IPS DF 4.7 (cell line): ENCODE measurements around the gene PCDHGA7.
"Not testable (repeated sequence)": the region's sequence is repeated elsewhere in the genome, so short reads cannot be mapped to it uniquely, and the experiment has no call there.

Experiments used
- DNase-seq: peaks from one replicate; pipeline ENCODE4 v3.0.0-alpha.2; 2013; ENCODE audit warnings: low spot score; ENCODE audit errors: extremely low read depth

PCDHGA7 gene

GRCh38 chr5:141398608-141399007 is 16.1 kb downstream of the PCDHGA7 start:
- DNase-seq = no peak

DNA sequence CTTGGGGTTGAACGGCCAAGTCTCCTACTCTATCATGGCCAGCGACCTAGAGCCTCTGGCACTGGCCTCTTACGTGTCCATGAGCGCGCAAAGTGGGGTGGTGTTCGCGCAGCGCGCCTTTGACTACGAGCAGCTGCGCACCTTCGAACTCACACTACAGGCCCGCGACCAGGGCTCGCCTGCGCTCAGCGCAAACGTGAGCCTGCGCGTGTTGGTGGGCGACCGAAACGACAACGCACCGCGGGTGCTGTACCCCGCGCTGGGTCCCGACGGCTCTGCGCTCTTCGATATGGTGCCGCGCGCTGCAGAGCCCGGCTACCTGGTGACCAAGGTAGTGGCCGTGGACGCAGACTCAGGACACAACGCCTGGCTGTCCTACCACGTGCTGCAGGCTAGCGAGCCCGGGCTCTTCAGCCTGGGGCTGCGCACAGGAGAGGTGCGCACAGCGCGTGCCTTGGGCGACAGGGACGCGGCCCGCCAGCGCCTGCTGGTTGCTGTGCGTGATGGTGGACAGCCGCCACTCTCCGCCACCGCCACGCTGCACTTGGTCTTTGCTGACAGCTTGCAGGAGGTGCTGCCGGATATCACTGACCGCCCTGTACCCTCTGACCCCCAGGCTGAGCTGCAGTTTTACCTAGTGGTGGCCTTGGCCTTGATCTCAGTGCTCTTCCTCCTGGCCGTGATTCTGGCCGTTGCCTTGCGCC is 17.2 kb downstream of the PCDHGA7 start:
- DNase-seq = no peak

DNA sequence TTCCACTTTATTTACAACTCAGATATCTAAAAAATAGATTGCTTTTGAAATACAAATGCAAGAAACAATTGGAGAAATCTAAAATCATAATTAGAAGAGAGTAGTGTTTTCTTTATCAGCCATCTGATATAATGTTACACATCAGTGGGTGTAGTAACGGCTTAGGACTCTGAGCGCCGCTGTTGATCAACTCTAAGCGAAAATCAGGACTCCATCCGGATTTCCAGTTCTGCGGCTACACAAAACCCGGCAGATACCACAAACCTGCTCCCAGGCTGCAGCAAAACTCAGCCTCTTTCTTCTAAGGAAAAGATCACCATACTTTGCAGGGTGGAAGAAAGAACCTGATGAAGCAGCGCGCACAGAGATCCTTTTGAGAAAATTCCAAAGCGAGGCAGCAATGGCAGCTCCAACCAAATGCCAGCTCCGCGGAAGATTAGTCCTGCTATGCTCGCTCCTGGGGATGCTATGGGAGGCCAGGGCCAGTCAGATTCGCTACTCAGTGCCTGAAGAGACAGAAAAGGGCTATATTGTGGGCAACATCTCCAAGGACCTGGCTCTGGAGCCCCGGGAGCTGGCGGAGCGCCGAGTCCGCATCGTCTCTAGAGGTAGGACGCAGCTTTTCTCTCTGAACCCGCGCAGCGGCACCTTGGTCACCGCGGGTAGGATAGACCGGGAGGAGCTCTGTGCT is 20.2 kb downstream of the PCDHGA7 start, which contains the start of gene PCDHGA9:
Gene PCDHGA9 (plus strand): TSS at position 226 of the 691 bp plus-strand sequence. CDS start 175 bp downstream, at position 401.
- DNase-seq = no peak

DNA sequence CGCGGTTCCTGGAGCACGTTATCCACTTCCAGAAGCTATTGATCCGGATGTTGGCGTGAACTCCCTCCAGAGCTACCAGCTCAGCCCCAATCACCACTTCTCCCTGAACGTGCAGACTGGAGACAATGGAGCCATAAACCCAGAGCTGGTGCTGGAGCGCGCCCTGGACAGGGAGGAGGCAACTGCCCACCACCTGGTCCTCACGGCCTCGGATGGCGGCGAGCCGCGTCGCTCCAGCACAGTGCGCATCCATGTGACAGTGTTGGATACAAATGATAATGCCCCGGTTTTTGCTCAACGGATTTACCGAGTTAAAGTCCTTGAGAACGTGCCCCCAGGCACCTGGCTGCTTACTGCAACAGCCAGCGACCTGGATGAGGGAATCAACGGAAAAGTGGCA is 20.8 kb downstream of the PCDHGA7 start:
- no peak for DNase-seq

DNA sequence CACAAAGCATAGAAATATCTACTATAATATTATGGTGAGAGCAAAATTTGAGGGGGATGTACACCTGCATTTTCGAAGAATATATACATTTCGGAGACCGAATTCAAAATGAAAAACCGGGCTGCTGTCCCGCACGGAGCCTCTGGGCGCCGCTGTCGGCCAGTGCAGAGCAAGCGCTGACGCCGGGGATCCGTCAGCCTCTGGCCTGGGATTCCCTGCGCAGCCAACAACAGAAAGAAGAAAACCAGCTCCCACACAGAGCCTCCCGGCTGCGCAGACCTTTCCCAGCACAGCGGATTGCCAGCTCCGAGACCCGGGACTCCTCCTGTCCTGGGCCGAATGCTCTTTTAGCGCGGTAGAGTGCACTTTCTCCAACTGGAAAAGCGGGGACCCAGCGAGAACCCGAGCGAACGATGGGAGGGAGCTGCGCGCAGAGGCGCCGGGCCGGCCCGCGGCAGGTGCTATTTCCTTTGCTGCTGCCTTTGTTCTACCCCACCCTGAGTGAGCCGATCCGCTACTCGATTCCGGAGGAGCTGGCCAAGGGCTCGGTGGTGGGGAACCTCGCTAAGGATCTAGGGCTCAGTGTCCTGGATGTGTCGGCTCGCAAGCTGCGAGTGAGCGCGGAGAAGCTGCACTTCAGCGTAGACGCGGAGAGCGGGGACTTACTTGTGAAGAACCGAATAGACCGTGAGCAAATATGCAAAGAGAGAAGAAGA is 25.4 kb downstream of the PCDHGA7 start, which contains the start of gene PCDHGB6:
Gene PCDHGB6 (plus strand): TSS at position 232 of the 716 bp plus-strand sequence. CDS start 182 bp downstream, at position 414.
- DNase-seq = not testable (repeated sequence)

DNA sequence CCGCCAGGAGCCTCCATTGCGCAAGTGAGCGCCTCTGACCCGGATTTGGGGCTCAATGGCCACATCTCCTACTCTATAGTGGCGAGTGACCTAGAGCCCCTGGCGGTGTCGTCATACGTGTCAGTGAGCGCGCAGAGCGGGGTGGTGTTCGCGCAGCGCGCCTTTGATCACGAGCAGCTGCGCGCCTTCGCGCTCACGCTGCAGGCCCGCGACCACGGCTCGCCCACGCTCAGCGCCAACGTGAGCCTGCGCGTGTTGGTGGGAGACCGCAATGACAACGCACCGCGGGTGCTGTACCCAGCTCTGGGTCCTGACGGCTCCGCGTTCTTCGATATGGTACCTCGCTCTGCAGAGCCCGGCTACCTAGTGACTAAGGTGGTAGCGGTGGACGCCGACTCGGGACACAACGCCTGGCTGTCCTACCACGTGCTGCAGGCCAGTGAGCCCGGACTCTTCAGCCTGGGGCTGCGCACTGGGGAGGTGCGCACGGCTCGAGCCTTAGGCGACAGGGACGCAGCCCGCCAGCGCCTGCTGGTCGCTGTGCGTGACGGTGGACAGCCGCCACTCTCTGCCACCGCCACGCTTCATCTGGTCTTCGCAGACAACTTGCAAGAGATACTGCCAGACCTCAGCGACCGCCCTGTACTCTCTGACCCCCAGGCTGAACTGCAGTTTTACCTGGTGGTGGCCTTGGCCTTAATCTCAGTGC is 27.2 kb downstream of the PCDHGA7 start:
- no peak for DNase-seq

- no peak for DNase-seq
These were observed 29.0 kb downstream of the PCDHGA7 start for GRCh38 chr5:141411575-141411974.

DNA sequence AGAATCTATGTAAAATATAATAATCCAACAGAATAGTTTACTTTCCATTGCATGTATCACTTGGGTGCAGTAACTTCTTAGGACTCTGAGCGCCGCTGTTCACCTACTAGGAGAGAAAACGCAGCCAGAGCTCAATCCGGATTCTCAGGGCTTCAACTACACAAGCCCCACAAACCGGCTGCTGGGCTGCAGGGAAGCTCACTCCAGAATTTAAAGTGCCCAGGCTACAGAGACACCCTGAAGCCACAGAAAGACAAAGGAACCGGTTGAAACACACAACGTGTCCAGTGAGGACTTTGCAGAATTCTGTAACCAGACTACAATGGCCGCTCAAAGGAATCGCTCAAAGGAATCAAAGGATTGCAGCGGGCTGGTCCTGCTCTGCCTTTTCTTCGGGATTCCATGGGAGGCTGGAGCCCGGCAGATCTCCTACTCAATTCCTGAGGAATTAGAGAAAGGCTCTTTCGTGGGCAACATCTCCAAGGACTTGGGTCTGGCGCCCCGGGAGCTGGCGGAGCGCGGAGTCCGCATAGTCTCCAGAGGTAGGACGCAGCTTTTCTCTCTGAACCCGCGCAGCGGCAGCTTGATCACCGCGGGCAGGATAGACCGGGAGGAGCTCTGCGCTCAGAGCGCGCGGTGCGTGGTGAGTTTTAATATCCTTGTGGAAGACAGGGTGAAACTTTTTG is 30.5 kb downstream of the PCDHGA7 start, which contains the start of gene PCDHGA10:
Gene PCDHGA10 (plus strand): TSS at position 134 of the 686 bp plus-strand sequence. CDS start 189 bp downstream, at position 323.
- no peak for DNase-seq

- DNase-seq = no peak
These were observed 31.1 kb downstream of the PCDHGA7 start for GRCh38 chr5:141413540-141414069.

DNA sequence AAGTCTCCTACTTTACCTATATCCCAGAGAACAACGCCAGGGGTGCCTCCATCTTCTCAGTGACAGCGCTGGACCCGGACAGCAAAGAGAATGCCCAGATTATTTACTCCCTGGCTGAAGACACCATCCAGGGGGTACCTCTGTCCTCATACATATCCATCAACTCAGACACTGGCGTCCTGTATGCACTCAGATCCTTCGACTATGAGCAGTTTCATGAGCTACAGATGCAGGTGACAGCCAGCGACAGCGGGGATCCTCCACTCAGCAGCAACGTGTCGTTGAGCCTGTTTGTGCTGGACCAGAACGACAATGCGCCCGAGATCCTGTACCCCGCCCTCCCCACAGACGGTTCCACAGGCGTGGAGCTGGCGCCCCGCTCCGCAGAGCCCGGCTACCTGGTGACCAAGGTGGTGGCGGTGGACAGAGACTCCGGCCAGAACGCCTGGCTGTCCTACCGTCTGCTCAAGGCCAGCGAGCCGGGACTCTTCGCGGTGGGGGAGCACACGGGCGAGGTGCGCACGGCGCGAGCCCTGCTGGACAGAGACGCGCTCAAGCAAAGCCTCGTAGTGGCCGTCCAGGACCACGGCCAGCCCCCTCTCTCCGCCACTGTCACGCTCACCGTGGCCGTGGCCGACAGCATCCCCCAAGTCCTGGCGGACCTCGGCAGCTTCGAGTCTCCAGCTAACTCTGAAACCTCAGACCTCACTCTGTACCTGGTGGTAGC is 32.2 kb downstream of the PCDHGA7 start:
- not testable (repeated sequence) for DNase-seq

- not testable (repeated sequence) for DNase-seq
These were observed 32.7 kb downstream of the PCDHGA7 start for GRCh38 chr5:141415275-141415618.

- DNase-seq = not testable (repeated sequence)
These were observed 35.1 kb downstream of the PCDHGA7 start, which contains the start of gene PCDHGB7 for GRCh38 chr5:141417494-141418172. PCDHGB7 (plus strand) TSS chr5:141417677; CDS start chr5:141417860, 183 bp downstream.

DNA sequence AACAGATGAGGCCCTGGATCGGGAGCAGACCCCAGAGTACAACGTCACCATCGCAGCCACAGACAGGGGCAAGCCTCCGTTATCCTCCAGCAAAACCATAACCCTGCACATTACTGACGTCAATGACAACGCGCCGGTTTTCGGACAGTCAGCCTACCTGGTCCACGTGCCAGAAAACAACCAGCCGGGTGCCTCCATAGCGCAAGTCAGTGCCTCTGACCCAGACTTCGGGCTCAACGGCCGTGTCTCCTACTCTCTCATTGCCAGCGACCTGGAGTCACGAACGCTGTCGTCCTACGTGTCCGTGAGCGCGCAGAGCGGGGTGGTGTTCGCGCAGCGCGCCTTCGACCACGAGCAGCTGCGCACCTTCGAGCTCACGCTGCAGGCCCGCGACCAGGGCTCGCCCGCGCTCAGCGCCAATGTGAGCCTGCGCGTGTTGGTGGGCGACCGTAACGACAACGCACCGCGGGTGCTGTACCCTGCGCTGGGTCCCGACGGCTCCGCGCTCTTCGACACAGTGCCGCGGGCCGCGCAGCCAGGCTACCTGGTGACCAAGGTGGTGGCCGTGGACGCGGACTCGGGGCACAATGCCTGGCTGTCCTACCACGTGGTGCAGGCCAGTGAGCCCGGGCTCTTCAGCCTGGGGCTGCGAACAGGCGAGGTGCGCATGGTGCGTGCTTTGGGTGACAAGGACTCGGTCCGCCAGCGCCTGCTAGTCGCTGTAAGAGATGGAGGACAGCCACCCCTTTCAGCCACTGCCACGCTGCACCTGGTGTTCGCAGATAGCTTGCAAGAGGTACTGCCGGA is 36.7 kb downstream of the PCDHGA7 start:
- no peak for DNase-seq

DNA sequence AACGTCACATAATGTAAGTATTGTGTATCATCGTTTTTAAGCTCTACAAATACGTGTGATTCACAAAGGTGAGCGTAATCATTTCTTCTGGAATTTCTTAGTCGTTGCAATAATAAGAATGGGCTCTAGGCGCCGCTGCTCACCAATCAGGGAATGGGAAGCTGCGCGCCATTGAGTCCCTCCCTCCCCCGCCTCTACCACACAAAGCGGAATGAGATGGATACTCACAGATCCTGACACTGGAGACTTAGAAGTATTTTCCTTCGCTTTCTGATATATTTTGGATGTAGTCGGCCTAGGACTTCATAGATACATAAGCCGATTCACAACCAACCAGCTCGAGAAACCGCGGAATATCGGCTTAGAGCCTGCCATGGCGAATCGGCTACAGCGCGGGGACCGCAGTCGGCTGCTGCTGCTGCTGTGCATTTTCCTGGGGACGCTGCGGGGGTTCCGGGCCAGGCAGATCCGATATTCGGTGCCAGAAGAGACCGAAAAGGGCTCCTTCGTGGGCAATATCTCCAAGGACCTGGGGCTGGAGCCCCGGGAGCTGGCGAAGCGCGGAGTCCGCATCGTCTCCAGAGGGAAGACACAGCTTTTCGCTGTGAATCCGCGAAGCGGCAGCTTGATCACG is 38.4 kb downstream of the PCDHGA7 start, which contains the start of gene PCDHGA11:
Gene PCDHGA11 (plus strand): TSS at position 197 of the 634 bp plus-strand sequence. CDS start 177 bp downstream, at position 374.
- no peak for DNase-seq

GRCh38 chr5:141421489-141421855 is 38.9 kb downstream of the PCDHGA7 start:
- DNase-seq = no peak

DNA sequence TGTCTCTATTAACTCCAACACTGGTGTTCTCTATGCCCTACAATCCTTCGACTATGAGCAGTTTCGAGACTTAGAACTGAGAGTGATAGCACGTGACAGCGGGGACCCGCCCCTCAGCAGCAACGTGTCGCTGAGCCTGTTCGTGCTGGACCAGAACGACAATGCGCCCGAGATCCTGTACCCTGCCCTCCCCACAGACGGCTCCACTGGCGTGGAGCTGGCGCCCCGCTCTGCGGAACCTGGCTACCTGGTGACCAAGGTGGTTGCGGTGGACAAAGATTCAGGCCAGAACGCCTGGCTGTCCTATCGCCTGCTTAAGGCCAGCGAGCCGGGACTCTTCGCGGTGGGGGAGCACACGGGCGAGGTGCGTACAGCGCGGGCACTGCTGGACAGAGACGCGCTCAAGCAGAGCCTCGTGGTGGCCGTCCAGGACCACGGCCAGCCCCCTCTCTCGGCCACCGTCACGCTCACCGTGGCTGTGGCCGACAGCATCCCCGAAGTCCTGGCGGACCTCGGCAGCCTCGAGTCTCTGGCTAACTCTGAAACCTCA is 40.3 kb downstream of the PCDHGA7 start:
- DNase-seq = no peak

- no peak for DNase-seq
These were observed 45.4 kb downstream of the PCDHGA7 start for GRCh38 chr5:141427783-141428426.
